Thymus (tissue), 11 donors: ENCODE data around the gene IP6K1. TPM values are rescaled to one million over a fixed set of nuclear protein-coding genes. Genes with fewer than 3 reads are reported as not detected.
"Not testable (repeated sequence)": the region's sequence is repeated elsewhere in the genome, so short reads cannot be mapped to it uniquely, and the experiment has no call there.

ENCODE experiments used
- DNase-seq, 9 donors: peaks; one replicate each; pipeline ENCODE4 v3.0.0-alpha.2; 2013; ENCODE audit warnings: low spot score in 9 of 9, low read depth in 6 of 9, missing footprints in 1 of 9
- H3K27ac ChIP-seq, 2 donors: one replicate each; pipeline ENCODE4 v1.5.1; 2013; ENCODE audit warnings: control low read depth in 1 of 2, low read depth in 1 of 2, low read length in 1 of 2, mild to moderate bottlenecking in 1 of 2, moderate library complexity in 1 of 2
- H3K27me3 ChIP-seq, 2 donors: one replicate each; pipeline ENCODE4 v1.5.1; 2013; ENCODE audit warnings: low read length in 1 of 2; ENCODE audit not compliant: control insufficient read depth in 2 of 2, insufficient read depth in 1 of 2
- H3K36me3 ChIP-seq, 2 donors: one replicate each; pipeline ENCODE4 v1.5.1; 2013; ENCODE audit warnings: low read length in 1 of 2, mild to moderate bottlenecking in 1 of 2, moderate library complexity in 1 of 2; ENCODE audit not compliant: control insufficient read depth in 2 of 2, insufficient read depth in 2 of 2
- H3K4me1 ChIP-seq, 2 donors: one replicate each; pipeline ENCODE4 v1.5.1; 2013; ENCODE audit warnings: low read length in 2 of 2; ENCODE audit not compliant: control insufficient read depth in 2 of 2, insufficient read depth in 2 of 2
- H3K4me3 ChIP-seq, 2 donors: one replicate each; pipeline ENCODE4 v1.5.1; 2013; ENCODE audit warnings: low read length in 2 of 2, control low read depth in 1 of 2, mild to moderate bottlenecking in 1 of 2
- H3K9me3 ChIP-seq, 2 donors: one replicate each; pipeline ENCODE4 v1.5.1; 2013; ENCODE audit warnings: low read length in 1 of 2, mild to moderate bottlenecking in 1 of 2; ENCODE audit not compliant: control insufficient read depth in 2 of 2, insufficient read depth in 1 of 2
- WGBS: extraction: QIAGEN DNeasy Blood & Tissue Kit; methylation state at CpG from one replicate; pipeline ENCODE4 v1.1.7; 2013; 5-methylcytosine and 5-hydroxymethylcytosine counted together
- polyA plus RNA-seq: library from polyadenylated mRNA; stranded (reverse); fragments of 200-250 nt; gene quantifications from one replicate; pipeline ENCODE4 v1.2.3, GENCODE V29; 2013
- total RNA-seq: library from RNA; stranded (reverse); fragments of 120-200 nt; gene quantifications from one replicate; pipeline ENCODE4 v1.2.4, GENCODE V29; 2013
- donor health status: healthy.

Gene IP6K1
- total and polyA plus RNA-seq, 2 donors, result 12.2 to 17.2 TPM

GRCh38 chr3:49685846-49686245 is 100.5 kb downstream of the IP6K1 start:
- not testable (repeated sequence) for H3K4me3 ChIP-seq, H3K27ac ChIP-seq, DNase-seq, H3K9me3 ChIP-seq
- WGBS, result 33% methylated on average over 35 of the region's 36 CpGs
- peaks cover 4 to 39% of the 10 kb centered on the region in 2 donors for H3K27me3 ChIP-seq
- H3K36me3 ChIP-seq, result peaks cover 29 to 36% of the 10 kb centered on the region in 2 donors
- peaks cover 7 to 13% of the 10 kb centered on the region in 2 donors for H3K4me1 ChIP-seq

DNA sequence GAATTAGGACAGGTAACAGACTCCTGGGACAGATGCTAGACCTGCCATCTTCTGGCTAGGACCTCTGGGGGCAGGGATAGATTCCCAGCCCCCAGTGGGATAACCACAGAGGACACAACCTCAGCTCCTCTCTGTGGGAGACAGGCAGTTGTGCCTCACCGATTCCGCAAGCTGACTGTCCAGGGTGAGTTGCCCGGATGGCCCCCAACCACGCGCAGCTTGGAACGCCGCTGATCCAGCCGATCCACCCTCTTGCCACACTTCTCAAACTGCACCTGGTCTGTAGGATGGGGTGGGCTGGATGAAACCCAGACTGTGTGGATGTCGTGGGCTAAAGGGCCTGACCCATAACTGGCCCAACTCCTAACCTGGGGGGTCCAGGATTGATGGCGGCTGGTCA is 101.2 kb downstream of the IP6K1 start:
- DNase-seq, H3K4me3 ChIP-seq, H3K27ac ChIP-seq, H3K9me3 ChIP-seq: not testable (repeated sequence)
- Histone ChIP-seq H3K36me3 (peaks cover 36 to 43% of the 10 kb centered on the region in 2 donors), H3K27me3 (peaks cover 4 to 39% of the 10 kb centered on the region in 2 donors), H3K4me1 (peaks cover 4 to 10% of the 10 kb centered on the region in 2 donors)
- 98% methylated on average over 10 of the region's 10 CpGs for WGBS

DNA sequence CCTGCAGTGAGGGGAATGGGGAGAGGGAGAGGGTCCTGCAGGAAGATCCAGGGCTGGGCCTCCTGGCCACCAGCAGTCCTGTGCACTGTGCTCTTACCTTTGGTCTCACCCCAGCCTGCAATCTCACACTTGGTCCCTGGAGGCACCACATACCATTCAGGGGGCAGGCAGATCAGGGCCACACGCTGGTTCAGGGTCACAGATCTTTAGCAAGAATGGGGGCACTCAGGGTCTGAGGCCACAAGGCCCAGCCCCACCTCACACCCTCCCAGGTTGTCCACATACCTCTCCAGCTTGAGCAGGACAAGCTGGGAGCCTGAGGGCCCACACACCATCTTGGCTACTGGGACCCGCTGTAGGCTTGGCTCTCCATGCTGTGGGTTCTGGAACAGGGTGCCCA is 101.9 kb downstream of the IP6K1 start:
- WGBS, result 97% methylated on average over 2 of the region's 2 CpGs
- H3K36me3 ChIP-seq, result peaks cover 40 to 50% of the 10 kb centered on the region in 2 donors
- not testable (repeated sequence) for DNase-seq, H3K4me1 ChIP-seq, H3K9me3 ChIP-seq, H3K27ac ChIP-seq, H3K4me3 ChIP-seq
- H3K27me3 ChIP-seq, result peaks cover 4 to 39% of the 10 kb centered on the region in 2 donors

DNA sequence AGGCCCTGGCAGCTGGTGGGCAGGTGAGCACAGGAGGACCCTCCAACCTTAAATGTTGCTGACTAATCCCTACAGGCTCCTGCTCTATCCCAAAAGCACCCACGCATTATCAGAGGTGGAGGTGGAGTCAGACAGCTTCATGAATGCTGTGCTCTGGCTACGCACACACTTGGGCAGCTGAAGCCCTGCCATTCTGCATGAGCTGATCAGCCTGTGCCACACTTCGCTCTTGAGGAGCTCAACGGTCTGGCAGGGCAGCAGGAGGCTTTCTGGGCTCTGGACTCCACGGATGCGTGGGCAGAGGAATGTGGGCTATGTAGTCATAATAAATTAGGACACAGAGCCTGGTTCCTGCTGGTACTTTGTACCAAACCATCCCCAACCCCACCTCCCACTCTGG is 103.2 kb downstream of the IP6K1 start:
- Histone ChIP-seq H3K27ac (no peak overlapping the region), H3K27me3 (peaks cover 4 to 33% of the 10 kb centered on the region in 2 donors), H3K9me3 (no peaks in the 10 kb centered on the region), H3K4me3 (no peak overlapping the region), H3K36me3 (peaks cover 53 to 63% of the 10 kb centered on the region in 2 donors), H3K4me1 (no peaks in the 10 kb centered on the region)
- 99% methylated on average over 6 of the region's 6 CpGs for WGBS
- DNase-seq, result no peak

DNA sequence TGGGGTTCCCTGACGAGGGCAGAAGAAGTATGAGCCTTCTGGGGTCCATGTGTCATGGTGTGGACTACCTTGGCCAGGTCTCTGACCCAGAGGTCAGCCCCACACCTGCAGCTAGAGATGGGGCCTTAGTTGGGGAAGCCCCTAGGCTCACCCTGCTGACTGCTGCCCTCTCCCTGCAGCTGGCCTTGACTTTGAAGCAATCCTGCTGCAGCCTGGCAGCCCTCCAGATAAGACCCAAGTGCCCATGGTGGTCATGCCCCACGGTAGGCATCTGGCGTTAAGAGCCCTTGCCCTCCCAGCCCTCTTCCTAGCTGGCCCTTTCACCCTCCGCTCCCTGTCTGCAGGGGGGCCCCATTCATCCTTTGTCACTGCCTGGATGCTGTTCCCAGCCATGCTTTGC is 104.8 kb downstream of the IP6K1 start:
- H3K36me3 ChIP-seq, result peaks cover 69 to 76% of the 10 kb centered on the region in 2 donors
- no peaks in the 10 kb centered on the region for H3K4me1 ChIP-seq
- H3K4me3 ChIP-seq, result no peak overlapping the region
- no peak overlapping the region for H3K27ac ChIP-seq
- no peak for DNase-seq
- 98% methylated on average over 4 of the region's 4 CpGs for WGBS
- H3K27me3 ChIP-seq, result peaks cover 2 to 18% of the 10 kb centered on the region in 2 donors
- no peaks in the 10 kb centered on the region for H3K9me3 ChIP-seq

DNA sequence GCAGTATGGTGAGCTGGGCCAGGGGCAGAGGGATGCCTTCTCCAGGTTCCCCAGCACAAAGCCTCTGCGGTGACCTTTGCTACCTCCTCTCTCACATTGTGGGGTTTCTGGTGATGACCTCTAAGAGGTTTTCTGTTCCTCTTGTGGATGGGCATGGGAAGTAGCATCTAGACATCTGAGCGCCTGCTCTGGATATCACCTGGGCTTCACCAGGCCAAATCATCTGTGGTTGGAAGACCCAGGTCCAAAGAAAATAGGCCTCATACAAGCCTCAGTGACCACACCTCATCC is 105.2 kb downstream of the IP6K1 start:
- no peaks in the 10 kb centered on the region for H3K9me3 ChIP-seq
- H3K4me1 ChIP-seq, result no peaks in the 10 kb centered on the region
- 99% methylated on average over 2 of the region's 2 CpGs for WGBS
- no peak overlapping the region for H3K4me3 ChIP-seq
- H3K27ac ChIP-seq, result no peak overlapping the region
- DNase-seq, result no peak
- H3K36me3 ChIP-seq, result peaks cover 72 to 79% of the 10 kb centered on the region in 2 donors
- peaks cover 2 to 15% of the 10 kb centered on the region in 2 donors for H3K27me3 ChIP-seq

DNA sequence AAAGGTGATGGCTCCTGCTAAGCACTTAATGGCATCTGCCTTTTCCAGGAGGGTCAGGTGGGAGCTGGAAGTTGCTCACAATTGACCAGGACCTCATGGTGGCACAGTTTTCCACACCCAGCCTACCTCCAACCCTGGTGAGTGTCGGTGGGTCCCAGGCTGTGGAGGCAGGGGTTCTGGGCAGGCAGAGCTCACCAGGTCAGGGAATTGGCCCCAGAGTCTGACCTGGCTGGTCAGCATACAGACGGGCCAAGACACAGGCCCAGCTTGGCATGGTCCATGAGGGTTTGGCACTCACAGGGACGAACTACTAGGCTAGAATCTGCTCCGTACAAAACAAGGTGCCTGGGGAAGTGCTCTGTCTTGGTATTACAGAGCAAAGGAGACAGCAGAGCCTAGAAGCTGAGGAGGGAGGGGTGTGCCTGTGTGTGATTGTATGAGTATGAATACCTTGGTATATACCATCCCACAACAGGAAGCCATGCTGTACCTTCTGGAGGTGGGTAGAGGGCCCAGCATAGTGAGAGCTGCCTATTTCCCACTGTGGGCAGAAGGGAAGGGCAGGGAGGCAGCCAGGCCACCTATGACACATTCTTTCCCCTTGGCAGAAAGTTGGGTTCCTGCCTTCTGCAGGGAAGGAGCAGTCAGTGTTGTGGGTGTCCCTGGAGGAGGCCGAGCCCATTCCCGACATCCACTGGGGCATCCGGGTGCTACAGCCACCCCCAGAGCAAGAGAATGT is 105.7 kb downstream of the IP6K1 start:
- H3K27ac ChIP-seq, result no peak overlapping the region
- no peak for DNase-seq
- no peaks in the 10 kb centered on the region for H3K9me3 ChIP-seq
- peaks cover 0 to 10% of the 10 kb centered on the region in 2 donors for H3K27me3 ChIP-seq
- peaks cover 77 to 84% of the 10 kb centered on the region in 2 donors for H3K36me3 ChIP-seq
- WGBS, result 93% methylated on average over 7 of the region's 7 CpGs
- H3K4me3 ChIP-seq, result no peak overlapping the region
- no peaks in the 10 kb centered on the region for H3K4me1 ChIP-seq

DNA sequence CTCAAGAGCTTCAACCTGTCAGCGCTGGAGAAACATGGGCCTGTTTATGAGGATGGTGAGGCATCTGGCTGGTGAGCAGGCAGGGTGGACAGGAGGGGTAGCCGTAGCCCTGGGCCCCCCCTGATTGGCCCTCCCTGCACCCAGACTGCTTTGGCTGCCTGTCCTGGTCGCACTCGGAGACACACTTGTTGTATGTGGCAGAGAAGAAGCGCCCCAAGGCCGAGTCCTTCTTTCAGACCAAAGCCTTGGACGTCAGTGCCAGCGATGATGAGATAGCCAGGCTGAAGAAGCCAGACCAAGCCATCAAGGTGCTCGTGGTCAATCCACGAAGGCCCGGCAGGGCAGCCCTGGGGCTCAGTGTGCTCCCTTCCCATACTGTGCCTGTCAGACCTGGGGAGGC is 110.4 kb downstream of the IP6K1 start:
- H3K9me3 ChIP-seq, result peaks cover 0 to 4% of the 10 kb centered on the region in 2 donors
- no peak overlapping the region for H3K4me3 ChIP-seq
- WGBS, result 98% methylated on average over 11 of the region's 11 CpGs
- H3K36me3 ChIP-seq, result peaks cover 48 to 49% of the 10 kb centered on the region in 2 donors
- no peaks in the 10 kb centered on the region for H3K27me3 ChIP-seq
- peaks cover 6 to 14% of the 10 kb centered on the region in 2 donors for H3K4me1 ChIP-seq
- H3K27ac ChIP-seq, result no peak overlapping the region
- no peak for DNase-seq

DNA sequence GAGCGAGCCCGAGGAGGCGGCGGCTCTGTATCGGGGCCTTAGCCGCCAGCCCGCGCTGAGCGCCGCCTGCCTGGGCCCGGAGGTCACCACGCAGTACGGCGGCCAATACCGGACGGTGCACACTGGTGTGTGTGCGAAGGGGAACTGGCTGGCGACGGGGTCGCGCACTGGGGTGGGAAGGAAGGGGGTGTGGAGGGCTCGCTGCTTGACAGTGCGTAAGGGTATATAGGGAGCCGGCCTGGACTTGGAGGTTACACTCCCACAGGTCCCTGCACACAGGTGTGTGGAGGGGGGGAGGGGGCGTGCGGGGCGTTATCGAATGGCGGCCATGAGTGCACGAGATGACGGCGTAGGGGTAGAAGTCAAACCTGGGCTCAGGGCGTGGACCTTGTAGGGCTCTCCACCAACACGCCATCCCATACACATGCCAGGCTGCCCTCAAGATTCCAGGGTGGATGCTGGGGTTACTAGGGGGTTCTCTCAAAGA is 111.8 kb downstream of the IP6K1 start:
- 6% methylated on average over 34 of the region's 34 CpGs for WGBS
- peak overlapping the region; percentile 66 to 69 for H3K4me3 ChIP-seq
- peaks cover 0 to 4% of the 10 kb centered on the region in 2 donors for H3K9me3 ChIP-seq
- H3K4me1 ChIP-seq, result peaks cover 6 to 14% of the 10 kb centered on the region in 2 donors
- H3K36me3 ChIP-seq, result peaks cover 36% of the 10 kb centered on the region in 2 donors
- peak in 1 of 9 donors; percentile 18 for DNase-seq
- peak overlapping the region in 1 of 2 donors; percentile 22 for H3K27ac ChIP-seq
- H3K27me3 ChIP-seq, result no peaks in the 10 kb centered on the region
